ENCODE data around the gene PPFIA1. TPM values are rescaled to one million over a fixed set of nuclear protein-coding genes. Genes with fewer than 3 reads are reported as not detected.

The PPFIA1 gene
- total RNA-seq, 2 experiments from 2014 or later, result 34.3 to 42.0 TPM

GRCh38 chr11:70418130-70418529 is 147.6 kb downstream of the PPFIA1 start:
- no peaks in the 10 kb centered on the region for H3K36me3 ChIP-seq (ENCODE audit: insufficient read depth, low read length)
- no peak for TF ChIP-seq CTCF (IDR thresholded peaks at IDR 0.05)
- POLR2A ChIA-PET, result no interaction called here
- intact Hi-C loops (cut with DNase I, micrococcal nuclease), result no loop called here
- Mint-ChIP-seq H3K9me3 (no peaks in the 10 kb centered on the region), H3K4me1 (ENCODE audit: low read depth) (no peaks in the 10 kb centered on the region), H3K36me3 (ENCODE audit: low read depth) (no peaks in the 10 kb centered on the region), H3K27ac (no peak overlapping the region), H3K27me3 (no peaks in the 10 kb centered on the region), H3K4me3 (no peak overlapping the region)
- CTCF ChIA-PET, result no interaction called here
- DNase-seq (no peak), ATAC-seq (ENCODE audit: poor library complexity) (no peak)
- H3K9me3 ChIP-seq (ENCODE audit: control insufficient read depth in 1 of 2, insufficient read depth in 1 of 2, low read length in 2 of 2), result no peaks in the 10 kb centered on the region
- H3K27ac ChIP-seq (ENCODE audit: low read depth in 1 of 2, low read length in 2 of 2), result no peak overlapping the region
- H3K4me3 ChIP-seq (ENCODE audit: low read length), result no peak overlapping the region
- no peaks in the 10 kb centered on the region for H3K4me1 ChIP-seq (ENCODE audit: insufficient read depth, low read length)
- H3K27me3 ChIP-seq (ENCODE audit: control insufficient read depth in 1 of 2, insufficient read depth in 2 of 2, low read length in 2 of 2), result no peaks in the 10 kb centered on the region

- CTCF ChIA-PET, result no interaction called here
- Histone ChIP-seq H3K4me1 (ENCODE audit: insufficient read depth, low read length) (no peaks in the 10 kb centered on the region), H3K27me3 (ENCODE audit: control insufficient read depth in 1 of 2, insufficient read depth in 2 of 2, low read length in 2 of 2) (no peaks in the 10 kb centered on the region), H3K4me3 (ENCODE audit: low read length) (no peak overlapping the region), H3K36me3 (ENCODE audit: insufficient read depth, low read length) (no peaks in the 10 kb centered on the region), H3K9me3 (ENCODE audit: control insufficient read depth in 1 of 2, insufficient read depth in 1 of 2, low read length in 2 of 2) (no peaks in the 10 kb centered on the region), H3K27ac (ENCODE audit: low read depth in 1 of 2, low read length in 2 of 2) (no peak overlapping the region)
- POLR2A ChIA-PET, result no interaction called here
- DNase-seq, result no peak
- intact Hi-C loops (cut with DNase I, micrococcal nuclease), result no loop called here
- TF ChIP-seq CTCF (IDR thresholded peaks at IDR 0.05), result no peak
- no peaks in the 10 kb centered on the region for H3K36me3 Mint-ChIP-seq (ENCODE audit: low read depth)
- no peak for ATAC-seq (ENCODE audit: poor library complexity)
- H3K27me3 Mint-ChIP-seq, result no peaks in the 10 kb centered on the region
- no peaks in the 10 kb centered on the region for H3K4me1 Mint-ChIP-seq (ENCODE audit: low read depth)
- no peak overlapping the region for H3K27ac Mint-ChIP-seq
- H3K4me3 Mint-ChIP-seq, result no peak overlapping the region
- no peaks in the 10 kb centered on the region for H3K9me3 Mint-ChIP-seq
Observed at GRCh38 chr11:70419307-70420007, 149.0 kb downstream of the PPFIA1 start.

GRCh38 chr11:70420008-70420464 is 149.5 kb downstream of the PPFIA1 start:
- Histone ChIP-seq H3K27me3 (ENCODE audit: control insufficient read depth in 1 of 2, insufficient read depth in 2 of 2, low read length in 2 of 2) (no peaks in the 10 kb centered on the region), H3K4me3 (ENCODE audit: low read length) (no peak overlapping the region), H3K9me3 (ENCODE audit: control insufficient read depth in 1 of 2, insufficient read depth in 1 of 2, low read length in 2 of 2) (no peaks in the 10 kb centered on the region), H3K36me3 (ENCODE audit: insufficient read depth, low read length) (no peaks in the 10 kb centered on the region), H3K4me1 (ENCODE audit: insufficient read depth, low read length) (no peaks in the 10 kb centered on the region), H3K27ac (ENCODE audit: low read depth in 1 of 2, low read length in 2 of 2) (no peak overlapping the region)
- no peak for DNase-seq
- no peak for TF ChIP-seq CTCF (IDR thresholded peaks at IDR 0.05)
- intact Hi-C loops (cut with DNase I, micrococcal nuclease), result no loop called here
- no peaks in the 10 kb centered on the region for H3K36me3 Mint-ChIP-seq (ENCODE audit: low read depth)
- no peak for ATAC-seq (ENCODE audit: poor library complexity)
- H3K4me1 Mint-ChIP-seq (ENCODE audit: low read depth), result no peaks in the 10 kb centered on the region
- POLR2A ChIA-PET, result no interaction called here
- no peaks in the 10 kb centered on the region for H3K27me3 Mint-ChIP-seq
- H3K4me3 Mint-ChIP-seq, result no peak overlapping the region
- H3K9me3 Mint-ChIP-seq, result no peaks in the 10 kb centered on the region
- no peak overlapping the region for H3K27ac Mint-ChIP-seq
- CTCF ChIA-PET, result no interaction called here
